CD8-positive, alpha-beta memory T cell (primary cell): ENCODE results near the gene CPNE5. TPM values are rescaled to one million over a fixed set of nuclear protein-coding genes. Genes with fewer than 3 reads are reported as not detected.

Experiments
- CTCF ChIA-PET: fragments of 350-600 bp; sonication (Branson Sonifier 250); formaldehyde crosslinking; loops from one replicate; lab custom pipeline; 2021; ENCODE audit warnings: antibody characterized with exemption; lab: Charles Lee
- POLR2A ChIA-PET: fragments of 350-600 bp; sonication (Branson Sonifier 250); formaldehyde crosslinking; loops from one replicate; lab custom pipeline; 2021; ENCODE audit warnings: antibody characterized with exemption; lab: Charles Lee
- DNase-seq, 5 donors: peaks; one replicate each; pipeline versions ENCODE4 v3.0.0 to v3.0.0-alpha.2; 2020 to 2022; ENCODE audit warnings: mixed read lengths in 1 of 5
- H3K27ac ChIP-seq: one replicate; pipeline ENCODE4 v1.7.0; 2013; ENCODE audit warnings: low read depth, mild to moderate bottlenecking, low read length, moderate library complexity
- H3K27me3 ChIP-seq: 2 replicates; pipeline ENCODE4 v1.7.0; 2013; ENCODE audit warnings: low read length, mild to moderate bottlenecking; ENCODE audit not compliant: insufficient read depth, poor library complexity, severe bottlenecking
- H3K36me3 ChIP-seq: 2 replicates; pipeline ENCODE4 v1.7.0; 2013; ENCODE audit warnings: mild to moderate bottlenecking, low read length, moderate library complexity; ENCODE audit not compliant: insufficient read depth
- H3K4me1 ChIP-seq: 2 replicates; pipeline ENCODE4 v1.7.0; 2013; ENCODE audit warnings: mild to moderate bottlenecking, low read length, moderate library complexity; ENCODE audit not compliant: insufficient read depth
- H3K4me3 ChIP-seq: 2 replicates; pipeline ENCODE4 v1.7.0; 2013; ENCODE audit warnings: mild to moderate bottlenecking, low read length
- H3K9me3 ChIP-seq: 2 replicates; pipeline ENCODE4 v1.7.0; 2013; ENCODE audit warnings: mild to moderate bottlenecking, low read length
- H3K27ac Mint-ChIP-seq, 8 donors: one replicate each; pipeline ENCODE4 v1.8.0; 2020 to 2021; ENCODE audit warnings: mixed read lengths in 8 of 8, mild to moderate bottlenecking in 6 of 8, inconsistent platforms in 3 of 8, moderate library complexity in 3 of 8
- H3K27me3 Mint-ChIP-seq, 2 donors: one replicate each; pipeline ENCODE4 v1.8.0; 2020 to 2021; ENCODE audit warnings: mixed read lengths in 2 of 2, mild to moderate bottlenecking in 1 of 2, moderate library complexity in 1 of 2
- H3K36me3 Mint-ChIP-seq, 3 donors: one replicate each; pipeline ENCODE4 v1.8.0; 2020 to 2021; ENCODE audit warnings: mixed read lengths in 3 of 3, inconsistent platforms in 1 of 3, mild to moderate bottlenecking in 1 of 3
- H3K4me1 Mint-ChIP-seq, 3 donors: one replicate each; pipeline ENCODE4 v1.8.0; 2020 to 2021; ENCODE audit warnings: mixed read lengths in 3 of 3, inconsistent platforms in 1 of 3, mild to moderate bottlenecking in 1 of 3
- H3K4me3 Mint-ChIP-seq, 7 donors: one replicate each; pipeline ENCODE4 v1.8.0; 2020 to 2021; ENCODE audit warnings: mixed read lengths in 7 of 7, mild to moderate bottlenecking in 6 of 7, moderate library complexity in 4 of 7, inconsistent platforms in 2 of 7
- H3K9me3 Mint-ChIP-seq, 5 donors: one replicate each; pipeline ENCODE4 v1.8.0; 2020 to 2022; ENCODE audit warnings: mixed read lengths in 5 of 5, mild to moderate bottlenecking in 3 of 5, moderate library complexity in 2 of 5, inconsistent platforms in 1 of 5
- polyA plus RNA-seq: library from polyadenylated mRNA; unstranded; fragments of 300-500 nt; fragmentation: Illumina TruSeq; gene quantifications from one replicate; pipeline ENCODE4 v1.2.3, GENCODE V29; 2021
- total RNA-seq, 2 experiments: library from RNA; stranded (reverse); gene quantifications; one replicate each; pipeline ENCODE4 v1.2.3, GENCODE V29; 2021

The CPNE5 gene
- total and polyA plus RNA-seq, 3 experiments from 2014 or later, result 0.29 to 0.59 (median 0.44) TPM

DNA sequence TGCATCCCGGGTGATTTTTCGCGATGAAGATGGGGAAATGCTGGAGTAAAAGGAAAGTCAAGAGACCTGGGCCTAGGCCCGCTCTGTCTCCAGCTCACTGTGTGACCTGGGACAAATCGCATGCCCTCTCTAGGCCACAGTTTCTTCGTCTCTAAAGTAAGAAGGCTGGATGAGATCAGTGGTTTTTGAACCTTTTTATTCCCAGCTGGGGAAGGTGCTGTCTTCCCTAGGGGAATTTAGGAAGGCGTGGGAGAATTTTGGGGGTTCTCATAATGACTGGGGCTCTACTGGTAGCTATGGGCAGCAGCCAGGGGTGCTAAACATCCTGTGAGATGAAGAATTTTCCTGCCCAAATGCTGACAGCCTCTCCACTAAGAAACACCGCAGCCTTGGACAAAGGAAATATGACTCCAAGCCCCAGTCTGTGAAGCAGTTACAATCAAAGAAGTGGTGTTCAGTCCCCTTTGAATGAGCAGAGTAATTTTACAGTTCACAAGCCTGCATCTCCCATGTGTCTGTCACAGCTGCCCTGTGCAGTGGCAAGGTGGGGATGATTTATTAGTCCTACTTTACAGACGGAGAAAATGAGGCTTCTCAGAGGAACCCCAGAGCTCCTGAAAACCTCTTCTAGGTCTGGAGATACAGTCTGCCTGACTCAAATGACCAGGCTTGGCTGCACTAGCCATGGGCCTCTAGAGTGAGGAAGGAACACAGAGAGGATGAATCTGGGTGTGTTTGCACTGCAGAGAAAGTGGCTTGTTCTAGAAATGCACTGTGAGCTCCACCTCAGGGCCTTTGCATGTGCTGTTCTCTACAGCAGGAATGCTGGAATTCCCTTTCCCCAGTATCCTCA is 84.4 kb downstream of the CPNE5 start:
- H3K4me3 Mint-ChIP-seq, result peak overlapping the region in 5 of 7 donors; percentile 69 to 88 (median 81)

GRCh38 chr6:36753671-36754405 is 85.4 kb downstream of the CPNE5 start:
- Histone ChIP-seq H3K36me3 (no peaks in the 10 kb centered on the region), H3K9me3 (no peaks in the 10 kb centered on the region), H3K4me3 (no peak overlapping the region), H3K27ac (no peak overlapping the region), H3K27me3 (no peaks in the 10 kb centered on the region), H3K4me1 (peaks cover 53% of the 10 kb centered on the region)
- no peak for DNase-seq
- ChIA-PET POLR2A (interaction anchor here (0.5 kb wide), 1 partner anchor 274 kb away, joined by 5 read pairs; no protein-coding TSS in a partner anchor), CTCF (interaction anchor here (0.9 to 3.1 kb wide), 4 partner anchors 8 to 138 kb away, joined by 3 to 12 read pairs (median 6); no protein-coding TSS in a partner anchor)
- peaks cover 46 to 68% (median 63%) of the 10 kb centered on the region in 3 donors for H3K4me1 Mint-ChIP-seq
- H3K4me3 Mint-ChIP-seq, result peak overlapping the region in 1 of 7 donors; percentile 24
- peak overlapping the region in 6 of 8 donors; percentile 46 to 98 (median 90) for H3K27ac Mint-ChIP-seq
- no peaks in the 10 kb centered on the region for H3K27me3 Mint-ChIP-seq
- H3K36me3 Mint-ChIP-seq, result peaks cover 0 to 7% (median 0%) of the 10 kb centered on the region in 3 donors
- peaks cover 0 to 3% (median 0%) of the 10 kb centered on the region in 5 donors for H3K9me3 Mint-ChIP-seq

More for the DNA sequence above, 84.4 kb downstream of the CPNE5 start:
- no peaks in the 10 kb centered on the region for H3K9me3 ChIP-seq
- Mint-ChIP-seq H3K27me3 (peaks cover 0 to 4% of the 10 kb centered on the region in 2 donors), H3K4me1 (peaks cover 48 to 73% (median 68%) of the 10 kb centered on the region in 3 donors), H3K27ac (peak overlapping the region; percentile 88 to 98 (median 96)), H3K9me3 (peaks cover 0 to 3% (median 0%) of the 10 kb centered on the region in 5 donors), H3K36me3 (no peaks in the 10 kb centered on the region)
- no peak overlapping the region for H3K27ac ChIP-seq
- no peak for DNase-seq
- CTCF ChIA-PET, result interaction anchor here (1.4 to 3.1 kb wide), 3 partner anchors 9 to 139 kb away, joined by 4 to 12 read pairs (median 7); no protein-coding TSS in a partner anchor
- no peaks in the 10 kb centered on the region for H3K27me3 ChIP-seq
- POLR2A ChIA-PET, result no interaction called here
- H3K4me3 ChIP-seq, result no peak overlapping the region
- H3K4me1 ChIP-seq, result peaks cover 59% of the 10 kb centered on the region
- H3K36me3 ChIP-seq, result no peaks in the 10 kb centered on the region

DNA sequence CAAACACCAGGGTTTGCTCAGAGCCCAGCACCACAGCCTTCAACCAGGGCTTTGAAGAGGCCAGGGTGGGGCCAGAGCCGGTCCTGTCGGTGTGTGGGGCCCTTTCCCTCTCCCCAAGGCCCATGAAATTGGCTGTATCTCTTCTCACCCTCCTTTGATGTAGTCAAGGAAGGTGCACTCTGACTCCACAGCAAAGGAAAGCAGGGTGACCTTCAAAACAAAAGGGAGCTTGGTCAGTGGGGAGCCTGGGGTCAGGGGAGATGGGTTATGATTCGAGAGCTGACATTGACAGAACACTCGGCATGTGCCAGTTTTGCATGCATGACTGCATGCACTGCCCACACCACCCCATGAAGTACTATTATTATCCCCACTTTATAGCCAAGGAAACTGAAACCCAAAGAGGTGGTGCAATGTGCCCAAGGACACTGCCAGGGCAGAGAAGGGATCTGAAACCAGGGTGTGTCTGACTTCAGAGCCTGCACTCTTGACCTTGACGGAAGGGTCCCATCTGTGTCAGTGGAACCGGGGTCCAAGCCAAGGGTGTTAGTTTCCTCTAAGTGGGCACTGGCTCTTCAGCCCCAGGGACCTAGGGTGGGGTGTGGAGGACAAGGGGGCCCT is 86.2 kb downstream of the CPNE5 start:
- Histone ChIP-seq H3K27me3 (no peaks in the 10 kb centered on the region), H3K4me1 (peaks cover 52% of the 10 kb centered on the region), H3K4me3 (no peak overlapping the region), H3K36me3 (no peaks in the 10 kb centered on the region), H3K9me3 (no peaks in the 10 kb centered on the region), H3K27ac (no peak overlapping the region)
- Mint-ChIP-seq H3K9me3 (peaks cover 0 to 5% (median 3%) of the 10 kb centered on the region in 5 donors), H3K27ac (peak overlapping the region in 4 of 8 donors; percentile 5 to 83 (median 47)), H3K4me1 (peaks cover 42 to 61% (median 56%) of the 10 kb centered on the region in 3 donors), H3K4me3 (no peak overlapping the region), H3K27me3 (no peaks in the 10 kb centered on the region), H3K36me3 (peaks cover 0 to 7% (median 0%) of the 10 kb centered on the region in 3 donors)
- ChIA-PET POLR2A (no interaction called here), CTCF (interaction anchor here (0.7 to 3.1 kb wide), 5 partner anchors 9 to 138 kb away, joined by 3 to 12 read pairs (median 3); no protein-coding TSS in a partner anchor)
- DNase-seq, result no peak

- peaks cover 48% of the 10 kb centered on the region for H3K4me1 ChIP-seq
Observed at GRCh38 chr6:36752187-36752885, 86.9 kb downstream of the CPNE5 start.

DNA sequence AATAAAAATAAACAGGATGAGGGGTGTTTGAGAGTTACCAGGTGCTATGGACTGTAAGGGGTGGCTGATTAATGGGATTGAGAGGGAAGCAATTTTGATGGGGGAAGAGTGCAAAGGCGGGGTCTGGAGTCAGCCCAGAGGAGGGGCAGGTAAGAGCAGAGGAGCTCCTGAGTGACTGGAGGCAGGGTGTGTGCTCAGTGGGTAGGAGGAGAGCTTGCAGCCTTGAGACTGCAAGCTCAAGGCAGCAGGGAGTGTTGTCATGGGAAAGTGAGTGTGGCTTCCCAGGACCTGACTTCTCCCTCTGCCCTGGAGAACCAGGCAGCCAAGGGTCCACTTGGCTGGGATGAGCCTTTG is 87.4 kb downstream of the CPNE5 start:
- Histone ChIP-seq H3K36me3 (no peaks in the 10 kb centered on the region), H3K27me3 (no peaks in the 10 kb centered on the region), H3K27ac (no peak overlapping the region), H3K4me3 (no peak overlapping the region), H3K9me3 (no peaks in the 10 kb centered on the region), H3K4me1 (peaks cover 43% of the 10 kb centered on the region)
- Mint-ChIP-seq H3K36me3 (peaks cover 0 to 7% (median 0%) of the 10 kb centered on the region in 3 donors), H3K4me3 (no peak overlapping the region), H3K9me3 (peaks cover 0 to 5% (median 3%) of the 10 kb centered on the region in 5 donors), H3K4me1 (peaks cover 34 to 52% (median 47%) of the 10 kb centered on the region in 3 donors), H3K27me3 (no peaks in the 10 kb centered on the region), H3K27ac (peak overlapping the region in 3 of 8 donors; percentile 44 to 71 (median 64))
- DNase-seq, result no peak
- POLR2A ChIA-PET, result interaction anchor here (0.5 kb wide), 1 partner anchor 8 kb away, joined by 4 read pairs; no protein-coding TSS in a partner anchor
- CTCF ChIA-PET, result no interaction called here

More at GRCh38 chr6:36752187-36752885, 86.9 kb downstream of the CPNE5 start:
- DNase-seq, result no peak
- no peak overlapping the region for H3K4me3 ChIP-seq
- H3K27ac Mint-ChIP-seq, result peak overlapping the region in 7 of 8 donors; percentile 64 to 94 (median 87)
- peaks cover 0 to 7% (median 0%) of the 10 kb centered on the region in 3 donors for H3K36me3 Mint-ChIP-seq
- H3K27ac ChIP-seq, result no peak overlapping the region
- CTCF ChIA-PET, result interaction anchor here (1.1 kb wide), 1 partner anchor 20 kb away, joined by 3 read pairs; no protein-coding TSS in a partner anchor
- POLR2A ChIA-PET, result interaction anchor here (0.5 kb wide), 1 partner anchor 7 kb away, joined by 4 read pairs; no protein-coding TSS in a partner anchor
- no peaks in the 10 kb centered on the region for H3K27me3 ChIP-seq
- peaks cover 0 to 5% (median 3%) of the 10 kb centered on the region in 5 donors for H3K9me3 Mint-ChIP-seq
- peaks cover 39 to 57% (median 52%) of the 10 kb centered on the region in 3 donors for H3K4me1 Mint-ChIP-seq
- no peak overlapping the region for H3K4me3 Mint-ChIP-seq
- H3K27me3 Mint-ChIP-seq, result no peaks in the 10 kb centered on the region
- no peaks in the 10 kb centered on the region for H3K36me3 ChIP-seq
- H3K9me3 ChIP-seq, result no peaks in the 10 kb centered on the region

DNA sequence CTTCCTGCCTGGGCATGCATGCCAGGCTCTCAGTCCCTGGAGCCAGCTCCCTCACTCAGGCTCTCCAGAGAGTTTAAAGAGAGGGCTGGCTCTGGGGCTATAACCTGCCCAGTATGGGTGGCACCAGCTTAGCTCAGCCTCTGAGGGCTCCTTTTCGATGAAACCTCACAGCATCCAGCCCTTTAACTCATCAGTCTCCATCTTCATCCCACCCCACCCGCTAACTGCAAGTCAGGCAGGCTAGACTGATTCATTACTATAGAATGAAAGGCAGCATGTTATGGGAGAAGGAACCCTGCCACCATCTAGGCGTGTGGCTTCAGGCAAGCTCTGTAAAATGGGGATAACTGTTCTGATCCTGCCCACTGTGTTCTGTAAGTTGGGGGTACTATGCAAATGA is 88.2 kb downstream of the CPNE5 start:
- POLR2A ChIA-PET, result no interaction called here

More for the DNA sequence above, 88.2 kb downstream of the CPNE5 start:
- Mint-ChIP-seq H3K9me3 (peaks cover 0 to 5% (median 3%) of the 10 kb centered on the region in 5 donors), H3K4me3 (no peak overlapping the region), H3K36me3 (peaks cover 0 to 7% (median 0%) of the 10 kb centered on the region in 3 donors), H3K4me1 (peaks cover 27 to 45% (median 40%) of the 10 kb centered on the region in 3 donors), H3K27ac (peak overlapping the region in 5 of 8 donors; percentile 33 to 72 (median 64)), H3K27me3 (no peaks in the 10 kb centered on the region)
- Histone ChIP-seq H3K27ac (no peak overlapping the region), H3K9me3 (no peaks in the 10 kb centered on the region), H3K36me3 (no peaks in the 10 kb centered on the region), H3K4me3 (no peak overlapping the region), H3K4me1 (peaks cover 36% of the 10 kb centered on the region), H3K27me3 (no peaks in the 10 kb centered on the region)
- DNase-seq, result no peak
- CTCF ChIA-PET, result no interaction called here
